SK-N-SH (cell line): ENCODE results near the gene ESRRG. TPM values are rescaled to one million over a fixed set of nuclear protein-coding genes. Genes with fewer than 3 reads are reported as not detected.
A peak's percentile ranks its signal among the peaks of the same experiment; 100 is the strongest.

Source experiments
- CTCF ChIA-PET: fragments of 300-600, 350-600 bp; formaldehyde crosslinking; extraction: SDS; loops from one replicate; lab custom pipeline; 2021; lab: Yijun Ruan, JAX
- POLR2A ChIA-PET: fragments of 350-600 bp; sonication (Branson Sonifier 250); formaldehyde crosslinking; extraction: SDS; loops from one replicate; lab custom pipeline; 2020; ENCODE audit warnings: antibody characterized with exemption, inconsistent platforms; lab: Yijun Ruan, JAX
- DNase-seq: peaks from one replicate; pipeline ENCODE4 v3.0.0; 2012
- H2AFZ ChIP-seq: fragments of 200-600 bp; sonication (generic); 2 replicates; pipeline ENCODE4 v1.8.1; 2016; ENCODE audit warnings: antibody characterized with exemption, mild to moderate bottlenecking, low read depth
- H3F3A ChIP-seq: fragments of 200-600 bp; sonication (generic); replicated peaks from 2 replicates; pipeline ENCODE3; 2016; ENCODE audit warnings: antibody characterized with exemption, mild to moderate bottlenecking; ENCODE audit not compliant: insufficient read depth
- H3K27ac ChIP-seq, 2 experiments: fragments of 200-500 bp in 1 of 2; fragments of 200-600 bp in 1 of 2; sonication (Bioruptor generic) in 1 of 2; sonication (generic), shearing (Covaris generic) in 1 of 2; 2 replicates each; pipeline versions ENCODE4 v1.5.1 to v1.6.1; 2014 to 2016; ENCODE audit warnings: low read depth in 2 of 2, inconsistent platforms in 1 of 2, low read length in 1 of 2, mild to moderate bottlenecking in 1 of 2, mixed read lengths in 1 of 2
- H3K27me3 ChIP-seq: fragments of 200-600 bp; sonication (generic), shearing (Covaris generic); 2 replicates; pipeline ENCODE4 v1.6.1; 2016; ENCODE audit warnings: mixed run types; ENCODE audit not compliant: insufficient read depth
- H3K36me3 ChIP-seq, 2 experiments: fragments of 200-500 bp in 1 of 2; fragments of 200-600 bp in 1 of 2; sonication (Bioruptor generic) in 1 of 2; sonication (generic) in 1 of 2; replicated peaks in 1 of 2; 2 replicates each; pipeline versions ENCODE3 to v1.5.1; 2014 to 2016; ENCODE audit warnings: low read length in 1 of 2, mild to moderate bottlenecking in 1 of 2; ENCODE audit not compliant: insufficient read depth in 2 of 2, control insufficient read depth in 1 of 2
- H3K4me1 ChIP-seq, 2 experiments: fragments of 200-500 bp in 1 of 2; fragments of 200-600 bp in 1 of 2; sonication (Bioruptor generic) in 1 of 2; sonication (generic), shearing (Covaris generic) in 1 of 2; 2 replicates each; pipeline versions ENCODE4 v1.5.1 to v1.6.1; 2014 to 2016; ENCODE audit warnings: low read depth in 1 of 2, low read length in 1 of 2, mixed run types in 1 of 2; ENCODE audit not compliant: insufficient read depth in 2 of 2, control insufficient read depth in 1 of 2
- H3K4me2 ChIP-seq: fragments of 200-600 bp; sonication (generic), shearing (Covaris generic); 2 replicates; pipeline ENCODE4 v1.6.1; 2017; ENCODE audit warnings: mixed run types
- H3K4me3 ChIP-seq, 2 experiments: fragments of 200-500 bp in 1 of 2; fragments of 200-600 bp in 1 of 2; sonication (Bioruptor generic) in 1 of 2; sonication (generic), shearing (Covaris generic) in 1 of 2; 2 replicates each; pipeline versions ENCODE4 v1.5.1 to v1.8.1; 2014 to 2016; ENCODE audit warnings: low read depth in 2 of 2, inconsistent platforms in 1 of 2, low read length in 1 of 2, mild to moderate bottlenecking in 1 of 2, mixed read lengths in 1 of 2, moderate library complexity in 1 of 2
- H3K79me2 ChIP-seq: fragments of 200-600 bp; sonication (generic); 2 replicates; pipeline ENCODE4 v1.8.1; 2017; ENCODE audit warnings: mild to moderate bottlenecking; ENCODE audit not compliant: insufficient read depth
- H3K9ac ChIP-seq: fragments of 200-600 bp; sonication (generic); 2 replicates; pipeline ENCODE4 v1.6.1; 2017; ENCODE audit warnings: mixed run types
- H3K9me2 ChIP-seq: fragments of 200-600 bp; sonication (generic); 2 replicates; pipeline ENCODE4 v1.6.1; 2017; ENCODE audit warnings: mixed run types
- H3K9me3 ChIP-seq: fragments of 200-600 bp; sonication (generic); 2 replicates; pipeline ENCODE4 v1.6.1; 2017; ENCODE audit warnings: mixed run types, mild to moderate bottlenecking, moderate library complexity
- H4K20me1 ChIP-seq: fragments of 200-600 bp; sonication (generic); 2 replicates; pipeline ENCODE4 v1.6.1; 2017; ENCODE audit warnings: mild to moderate bottlenecking, mixed run types; ENCODE audit not compliant: insufficient read depth
- ELF1 ChIP-seq: IDR thresholded peaks from 2 replicates; pipeline ENCODE4 v1.4.0; 2012
- EP300 ChIP-seq, 2 experiments: IDR thresholded peaks; 2 replicates each; pipeline versions ENCODE4 v1.4.0 to v1.6.1; 2012; ENCODE audit warnings: borderline replicate concordance in 1 of 2, low read depth in 1 of 2, low read length in 1 of 2
- EZH2phosphoT487 ChIP-seq: fragments of 200-600 bp; sonication (generic); IDR thresholded peaks from 2 replicates; pipeline ENCODE4 v1.6.1; 2017; ENCODE audit warnings: low read depth, mixed run types, mild to moderate bottlenecking, antibody characterized with exemption, moderate library complexity, borderline replicate concordance
- FOXJ3 ChIP-seq: sonication (generic); formaldehyde crosslinking; IDR thresholded peaks from 2 replicates; pipeline ENCODE4 v1.5.1; 2020; ENCODE audit warnings: mild to moderate bottlenecking, missing genetic modification reagents
- FOXM1 ChIP-seq: IDR thresholded peaks from 2 replicates; pipeline ENCODE4 v1.4.0; 2012; ENCODE audit warnings: low read depth, mild to moderate bottlenecking
- JUND ChIP-seq: IDR thresholded peaks from 2 replicates; pipeline ENCODE4 v1.4.0; 2012
- MEF2A ChIP-seq: IDR thresholded peaks from 2 replicates; pipeline ENCODE4 v1.4.0; 2012; ENCODE audit warnings: low read depth, borderline replicate concordance
- NRF1 ChIP-seq: IDR thresholded peaks from 2 replicates; pipeline ENCODE4 v1.6.1; 2012; ENCODE audit warnings: low read depth, mild to moderate bottlenecking, low read length
- REST ChIP-seq: IDR thresholded peaks from 2 replicates; pipeline ENCODE4 v1.6.1; 2012; ENCODE audit warnings: mild to moderate bottlenecking, low read depth, low read length, moderate library complexity
- RXRA ChIP-seq: IDR thresholded peaks from 2 replicates; pipeline ENCODE4 v1.4.0; 2012; ENCODE audit warnings: low read depth, mild to moderate bottlenecking, borderline replicate concordance
- SMC3 ChIP-seq: IDR thresholded peaks from 2 replicates; pipeline ENCODE4 v1.6.1; 2012; ENCODE audit warnings: low read depth, low read length, improper control_type of control experiment
- TCF12 ChIP-seq: IDR thresholded peaks from 2 replicates; pipeline ENCODE4 v1.4.0; 2012
- TEAD4 ChIP-seq: IDR thresholded peaks from 2 replicates; pipeline ENCODE4 v1.4.0; 2012; ENCODE audit warnings: mild to moderate bottlenecking, borderline replicate concordance; ENCODE audit not compliant: insufficient read depth
- USF1 ChIP-seq: IDR thresholded peaks from 2 replicates; pipeline ENCODE4 v1.4.0; 2012; ENCODE audit warnings: low read depth, borderline replicate concordance
- USF2 ChIP-seq: fragments of 150-350 bp; IDR thresholded peaks from 2 replicates; pipeline ENCODE4 v1.6.1; 2017; ENCODE audit warnings: antibody characterized with exemption, low read length, low read depth, borderline replicate concordance
- YY1 ChIP-seq: IDR thresholded peaks from 2 replicates; pipeline ENCODE4 v1.4.0; 2012; ENCODE audit warnings: low read depth, mild to moderate bottlenecking
- WGBS: methylation state at CpG from one replicate; pipeline ENCODE4 v1.1.6; 2017; ENCODE audit warnings: low lambda C conversion rate; 5-methylcytosine and 5-hydroxymethylcytosine counted together
- polyA plus RNA-seq, 3 experiments: library from polyadenylated mRNA; depleted of rRNA; stranded (reverse); fragments of >200 nt; gene quantifications; 2 replicates each; pipeline ENCODE4 v1.2.3, GENCODE V29; 2012
- TF ChIP-seq, protein P1 (sequence below): IDR thresholded peaks from 2 replicates; pipeline ENCODE4 v1.4.0; 2012; ENCODE audit warnings: low read depth
- TF ChIP-seq, protein P2 (sequence below): IDR thresholded peaks from 2 replicates; pipeline ENCODE4; 2012

The ESRRG gene
- polyA plus RNA-seq, 1 of the 3 experiments (the other 2 are of a cell fraction), result 0.26 TPM

GRCh38 chr1:216461466-216461865 is 261.8 kb downstream of the ESRRG start:
- Histone ChIP-seq H3K4me1 (peaks cover 16 to 32% of the 10 kb centered on the region in 2 experiments), H3K9me3 (no peaks in the 10 kb centered on the region), H3F3A (peaks cover 37% of the 10 kb centered on the region), H4K20me1 (no peaks in the 10 kb centered on the region), H3K27ac (peak overlapping the region in 1 of 2 experiments; percentile 59; a peak in 3 of 4 replicates), H3K9ac (no peak overlapping the region), H3K27me3 (no peaks in the 10 kb centered on the region), H3K9me2 (no peaks in the 10 kb centered on the region), H3K79me2 (no peaks in the 10 kb centered on the region), H3K4me3 (no peak overlapping the region), H3K36me3 (no peaks in the 10 kb centered on the region), H3K4me2 (no peak overlapping the region), H2AFZ (no peak overlapping the region)
- POLR2A ChIA-PET, result no interaction called here
- TF ChIP-seq, protein P1, sequence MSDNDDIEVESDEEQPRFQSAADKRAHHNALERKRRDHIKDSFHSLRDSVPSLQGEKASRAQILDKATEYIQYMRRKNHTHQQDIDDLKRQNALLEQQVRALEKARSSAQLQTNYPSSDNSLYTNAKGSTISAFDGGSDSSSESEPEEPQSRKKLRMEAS, result no peak
- no peak for TF ChIP-seq RXRA
- no peak for TF ChIP-seq JUND
- no peak for TF ChIP-seq FOXJ3 (CRISPR knock-in tag)
- TF ChIP-seq USF1, result no peak
- TF ChIP-seq ELF1, result no peak
- TF ChIP-seq SMC3, result no peak
- CTCF ChIA-PET, result no interaction called here
- DNase-seq, result no peak

GRCh38 chr1:216459651-216460207 is 263.5 kb downstream of the ESRRG start:
- 82% methylated on average over 3 of the region's 3 CpGs for WGBS
- no peaks in the 10 kb centered on the region for H3K9me3 ChIP-seq
- CTCF ChIA-PET, result interaction anchor here (1.2 kb wide), 1 partner anchor 136 kb away, joined by 4 read pairs; no protein-coding TSS in a partner anchor
- TF ChIP-seq YY1 (no peak), TCF12 (no peak), MEF2A (no peak), NRF1 (no peak), EZH2phosphoT487 (no peak), TEAD4 (no peak), REST (no peak), USF2 (no peak), FOXM1 (no peak), EP300 (IDR thresholded peaks at IDR 0.05; ENCODE audit: borderline replicate concordance in 1 of 2, low read depth in 1 of 2, low read length in 1 of 2) (no peak)
- TF ChIP-seq, protein P2, sequence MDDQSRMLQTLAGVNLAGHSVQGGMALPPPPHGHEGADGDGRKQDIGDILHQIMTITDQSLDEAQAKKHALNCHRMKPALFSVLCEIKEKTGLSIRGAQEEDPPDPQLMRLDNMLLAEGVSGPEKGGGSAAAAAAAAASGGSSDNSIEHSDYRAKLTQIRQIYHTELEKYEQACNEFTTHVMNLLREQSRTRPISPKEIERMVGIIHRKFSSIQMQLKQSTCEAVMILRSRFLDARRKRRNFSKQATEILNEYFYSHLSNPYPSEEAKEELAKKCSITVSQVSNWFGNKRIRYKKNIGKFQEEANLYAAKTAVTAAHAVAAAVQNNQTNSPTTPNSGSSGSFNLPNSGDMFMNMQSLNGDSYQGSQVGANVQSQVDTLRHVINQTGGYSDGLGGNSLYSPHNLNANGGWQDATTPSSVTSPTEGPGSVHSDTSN, result no peak
- TF ChIP-seq, all 33 proteins: peak for 0
- peaks cover 41% of the 10 kb centered on the region for H3F3A ChIP-seq
- H4K20me1 ChIP-seq, result no peaks in the 10 kb centered on the region
- POLR2A ChIA-PET, result no interaction called here
- no peaks in the 10 kb centered on the region for H3K9me2 ChIP-seq
- no peak overlapping the region for H2AFZ ChIP-seq
- H3K4me3 ChIP-seq, result no peak overlapping the region
- no peak for DNase-seq
- H3K27me3 ChIP-seq, result no peaks in the 10 kb centered on the region
- no peak overlapping the region for H3K27ac ChIP-seq
- H3K36me3 ChIP-seq, result no peaks in the 10 kb centered on the region
- no peak overlapping the region for H3K4me2 ChIP-seq
- H3K9ac ChIP-seq, result no peak overlapping the region
- no peaks in the 10 kb centered on the region for H3K79me2 ChIP-seq
- H3K4me1 ChIP-seq, result peaks cover 14 to 28% of the 10 kb centered on the region in 2 experiments
